ENCODE measurements around the gene FOLH1.
"Not testable (repeated sequence)": the region's sequence is repeated elsewhere in the genome, so short reads cannot be mapped to it uniquely, and the experiment has no call there.

FOLH1 gene

DNA sequence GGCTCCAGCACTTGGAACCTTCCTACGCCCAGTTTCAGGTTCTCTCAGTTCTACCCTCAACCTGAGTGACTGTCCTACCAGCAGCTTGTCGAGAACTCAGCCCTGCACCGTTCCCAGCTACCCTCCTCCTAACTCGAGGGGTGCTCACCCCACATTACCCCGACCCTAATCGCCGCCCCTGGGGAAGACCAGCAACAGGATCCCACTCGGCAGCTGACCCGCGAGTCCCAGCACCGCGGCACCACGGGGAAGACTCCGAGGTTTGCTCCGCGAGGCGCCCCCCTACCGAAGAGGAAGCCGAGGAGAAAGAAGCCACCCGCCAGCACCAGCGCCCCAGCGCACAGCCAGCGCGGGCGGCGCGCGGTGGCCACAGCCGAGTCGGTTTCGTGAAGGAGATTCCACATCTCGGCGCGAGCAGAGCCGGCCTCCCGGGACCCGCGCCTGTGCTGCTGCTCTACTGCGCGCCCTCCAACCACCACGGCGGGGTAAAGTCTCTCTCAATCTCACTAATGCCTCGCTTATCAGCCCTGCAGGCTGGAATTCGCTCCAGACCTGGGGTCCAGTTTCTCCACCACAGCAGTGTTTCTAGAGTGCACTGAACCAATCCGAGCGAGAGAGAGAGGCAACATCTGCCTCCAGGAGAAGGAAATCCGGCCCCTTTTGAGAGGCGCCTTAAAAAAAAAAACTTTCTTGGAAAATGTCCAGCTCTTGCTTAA is at the start of gene FOLH1:
Gene FOLH1 (minus strand): TSS at position 597 of the 716 bp plus-strand sequence. CDS start 193 bp downstream, at position 404.
- Mint-ChIP-seq H3K4me1 (no peaks in the 10 kb centered on the region), H3K9me3 (no peaks in the 10 kb centered on the region), H3K4me3 (no peak within 1 kb of the TSS), H3K27ac (no peak within 1 kb of the TSS), H3K27me3 (peaks cover 8% of the 10 kb centered on the region), H3K36me3 (no peaks in the 10 kb centered on the region)
- DNase-seq = no peak
- CTCF ChIA-PET = no interaction called here

- H3K9me3 Mint-ChIP-seq, DNase-seq, H3K4me3 Mint-ChIP-seq, H3K27ac Mint-ChIP-seq, H3K36me3 Mint-ChIP-seq, H3K27me3 Mint-ChIP-seq, CTCF ChIA-PET, H3K4me1 Mint-ChIP-seq: not testable (repeated sequence)
Observed at GRCh38 chr11:49255148-49255547, 46.7 kb upstream of the FOLH1 start.

GRCh38 chr11:49251212-49251611 is 42.8 kb upstream of the FOLH1 start:
- H3K9me3 Mint-ChIP-seq, DNase-seq, H3K4me1 Mint-ChIP-seq, H3K27me3 Mint-ChIP-seq, H3K36me3 Mint-ChIP-seq, CTCF ChIA-PET, H3K4me3 Mint-ChIP-seq, H3K27ac Mint-ChIP-seq: not testable (repeated sequence)

DNA sequence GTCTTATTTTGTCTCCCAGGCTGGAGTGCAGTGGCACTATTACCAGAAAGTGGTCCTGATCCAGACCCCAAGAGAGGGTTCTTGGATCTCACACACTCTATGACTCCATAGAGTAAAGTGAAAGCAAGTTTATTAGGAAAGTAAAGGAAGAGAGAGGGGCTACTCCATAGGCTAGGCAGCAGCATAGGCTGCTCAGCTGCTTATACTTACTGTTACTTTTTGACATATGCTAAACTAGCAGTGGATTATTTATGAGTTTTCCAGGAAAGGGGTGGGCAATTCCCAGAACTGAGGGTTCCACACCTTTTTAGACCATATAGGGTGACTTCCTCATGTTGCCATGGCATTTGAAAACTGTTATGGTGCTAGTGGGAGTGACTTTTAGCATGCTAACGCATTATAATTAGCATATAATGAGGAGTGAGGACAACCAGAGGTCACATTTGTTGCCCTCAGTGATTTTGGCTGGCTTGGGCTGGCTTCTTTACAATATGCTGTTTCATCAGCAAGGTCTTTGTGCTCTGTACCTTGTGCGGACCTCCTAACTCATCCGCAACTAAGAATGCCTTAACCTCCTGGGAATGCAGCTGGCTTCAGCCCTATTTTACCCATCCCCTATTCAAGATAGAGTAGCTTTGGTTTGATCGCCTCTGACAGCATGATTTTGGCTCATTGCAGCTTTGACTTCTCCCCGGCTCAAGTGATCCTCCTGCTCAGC is 42.2 kb upstream of the FOLH1 start:
- H3K27me3 Mint-ChIP-seq, CTCF ChIA-PET, H3K4me1 Mint-ChIP-seq, H3K4me3 Mint-ChIP-seq, H3K9me3 Mint-ChIP-seq, DNase-seq, H3K27ac Mint-ChIP-seq, H3K36me3 Mint-ChIP-seq: not testable (repeated sequence)

DNA sequence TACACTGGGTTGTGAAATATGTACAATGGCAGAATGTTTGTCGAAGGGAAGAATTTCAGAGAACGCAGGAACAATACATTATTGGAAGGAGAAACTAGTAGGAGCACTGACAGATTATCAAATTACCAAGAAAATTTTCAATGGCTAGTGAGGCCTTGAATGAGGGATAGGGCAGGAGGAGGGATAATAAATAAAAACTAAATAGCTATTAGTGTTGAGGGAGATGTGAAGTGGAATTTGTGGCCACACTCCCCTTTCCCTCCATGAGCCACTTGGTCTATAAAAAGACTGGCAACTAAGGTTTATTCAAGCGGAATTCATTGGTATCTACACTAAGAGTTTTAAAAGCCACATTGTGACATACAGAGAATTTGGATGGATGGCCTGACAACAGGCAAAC is 41.0 kb upstream of the FOLH1 start:
- H3K4me3 Mint-ChIP-seq, H3K9me3 Mint-ChIP-seq, H3K27ac Mint-ChIP-seq, H3K27me3 Mint-ChIP-seq, DNase-seq, CTCF ChIA-PET, H3K36me3 Mint-ChIP-seq, H3K4me1 Mint-ChIP-seq: not testable (repeated sequence)

DNA sequence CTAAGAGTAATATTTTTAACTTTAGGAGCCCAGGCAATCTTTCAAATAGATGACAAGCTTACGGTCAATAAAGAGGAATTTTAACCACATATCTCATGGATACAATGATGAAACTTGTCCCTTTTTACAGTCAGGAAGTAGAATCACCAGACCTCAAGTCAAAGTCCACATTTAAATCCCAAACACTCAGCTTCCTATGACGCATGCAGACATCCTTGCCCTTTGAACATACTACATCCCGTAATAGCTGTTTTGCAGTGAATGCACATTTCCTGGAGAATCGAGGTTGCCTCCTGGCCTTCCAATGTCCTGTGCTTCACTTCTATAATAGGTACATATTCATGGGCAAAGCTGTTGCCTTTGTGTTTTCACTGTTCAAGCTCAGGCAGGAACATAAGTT is 25.3 kb upstream of the FOLH1 start:
- H3K27ac Mint-ChIP-seq, H3K9me3 Mint-ChIP-seq, H3K4me1 Mint-ChIP-seq, H3K4me3 Mint-ChIP-seq, DNase-seq, H3K27me3 Mint-ChIP-seq, CTCF ChIA-PET, H3K36me3 Mint-ChIP-seq: not testable (repeated sequence)

DNA sequence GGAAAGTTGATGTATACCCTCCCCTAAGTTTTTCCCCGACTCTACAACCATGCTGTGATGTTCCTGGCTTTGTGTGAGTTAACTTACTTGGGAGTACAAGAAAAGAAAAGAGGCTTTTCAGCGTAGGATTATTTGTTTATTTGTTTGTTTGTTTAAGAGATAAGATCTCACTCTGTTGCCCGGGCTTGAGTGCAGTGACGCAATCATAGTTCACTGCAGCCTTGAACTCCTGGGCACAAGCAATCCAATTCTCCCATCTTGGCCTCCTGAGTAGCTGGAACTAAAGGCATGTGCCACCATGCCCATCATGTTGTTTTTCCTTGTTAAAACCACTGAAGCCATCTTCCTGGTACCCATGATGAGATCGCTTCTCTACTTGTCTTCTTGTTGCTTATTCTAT is 24.6 kb upstream of the FOLH1 start:
- H3K27me3 Mint-ChIP-seq, H3K27ac Mint-ChIP-seq, H3K4me1 Mint-ChIP-seq, H3K9me3 Mint-ChIP-seq, CTCF ChIA-PET, H3K4me3 Mint-ChIP-seq, DNase-seq, H3K36me3 Mint-ChIP-seq: not testable (repeated sequence)

- CTCF ChIA-PET, DNase-seq, H3K9me3 Mint-ChIP-seq, H3K36me3 Mint-ChIP-seq, H3K27me3 Mint-ChIP-seq, H3K4me3 Mint-ChIP-seq, H3K27ac Mint-ChIP-seq, H3K4me1 Mint-ChIP-seq: not testable (repeated sequence)
Observed at GRCh38 chr11:49231725-49232124, 23.3 kb upstream of the FOLH1 start.

GRCh38 chr11:49230534-49230933 is 22.1 kb upstream of the FOLH1 start:
- H3K9me3 Mint-ChIP-seq, H3K4me3 Mint-ChIP-seq, H3K4me1 Mint-ChIP-seq, CTCF ChIA-PET, H3K27ac Mint-ChIP-seq, H3K27me3 Mint-ChIP-seq, H3K36me3 Mint-ChIP-seq, DNase-seq: not testable (repeated sequence)

GRCh38 chr11:49230001-49230400 is 21.6 kb upstream of the FOLH1 start:
- H3K27ac Mint-ChIP-seq, H3K27me3 Mint-ChIP-seq, H3K36me3 Mint-ChIP-seq, DNase-seq, H3K4me1 Mint-ChIP-seq, H3K9me3 Mint-ChIP-seq, CTCF ChIA-PET, H3K4me3 Mint-ChIP-seq: not testable (repeated sequence)

DNA sequence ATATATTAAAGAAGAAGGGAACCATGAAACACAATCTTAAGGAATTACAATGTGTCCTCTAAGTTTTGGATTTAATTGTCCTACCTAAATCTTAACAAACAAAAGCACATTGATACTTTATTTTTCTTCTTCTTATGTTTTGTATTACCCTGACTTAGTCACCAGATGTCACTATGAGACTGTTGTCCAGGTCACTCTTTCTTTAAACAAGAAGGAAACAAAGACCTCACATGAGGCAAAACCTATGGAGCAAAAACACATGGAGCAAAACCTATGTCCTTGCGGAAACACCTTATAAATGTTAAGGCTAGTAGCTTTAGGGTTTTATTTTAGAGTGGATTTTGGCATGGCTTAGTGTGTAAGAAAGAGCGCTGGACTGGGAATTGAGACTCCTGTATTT is 20.7 kb upstream of the FOLH1 start:
- H3K4me3 Mint-ChIP-seq, DNase-seq, H3K4me1 Mint-ChIP-seq, H3K36me3 Mint-ChIP-seq, H3K9me3 Mint-ChIP-seq, H3K27me3 Mint-ChIP-seq, H3K27ac Mint-ChIP-seq, CTCF ChIA-PET: not testable (repeated sequence)

DNA sequence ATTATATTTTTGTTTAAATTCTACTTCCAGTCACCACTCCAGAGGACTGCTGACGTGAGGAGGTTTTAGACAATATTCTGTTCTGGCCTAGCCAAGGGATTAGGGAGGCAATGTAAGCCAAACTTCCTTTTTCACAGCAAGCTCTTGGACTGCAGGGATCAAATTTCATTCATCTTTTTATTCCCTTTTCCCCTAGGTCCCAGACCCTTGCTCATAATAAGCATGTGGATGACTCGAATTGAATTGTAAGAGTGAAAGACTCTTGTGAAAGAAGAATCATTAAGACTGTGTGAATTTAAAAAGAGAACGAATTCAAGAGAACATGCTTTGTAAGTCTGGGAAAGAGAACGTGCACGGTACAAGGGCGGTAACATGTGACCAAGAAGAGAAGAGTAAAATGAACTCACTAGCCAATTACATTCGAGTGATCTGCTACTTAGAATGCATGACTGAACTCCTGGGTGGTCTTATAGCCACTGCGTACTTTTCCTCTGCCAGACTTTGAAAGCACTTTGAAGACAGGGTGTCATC is 16.9 kb upstream of the FOLH1 start:
- H3K36me3 Mint-ChIP-seq, H3K27me3 Mint-ChIP-seq, H3K27ac Mint-ChIP-seq, H3K4me3 Mint-ChIP-seq, H3K9me3 Mint-ChIP-seq, CTCF ChIA-PET, H3K4me1 Mint-ChIP-seq, DNase-seq: not testable (repeated sequence)

DNA sequence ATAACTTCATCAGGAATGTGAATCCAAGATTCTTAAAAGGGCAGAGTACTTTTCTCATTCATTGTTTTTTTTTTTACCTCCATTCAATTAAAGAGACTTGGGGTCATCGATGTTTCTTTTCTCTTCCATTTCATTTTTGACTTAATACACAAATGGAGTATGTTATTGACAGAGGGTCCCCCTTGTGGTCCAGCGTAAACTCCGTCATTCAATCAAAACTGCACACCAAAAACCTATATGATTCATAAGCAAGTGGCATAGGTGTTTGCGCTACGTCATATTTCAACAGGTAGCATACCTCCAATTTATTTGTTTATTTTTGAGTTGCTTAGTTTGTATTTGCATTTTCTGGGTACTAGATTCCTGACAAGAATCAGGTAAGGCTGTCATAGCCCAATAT is 12.7 kb upstream of the FOLH1 start:
- CTCF ChIA-PET = no interaction called here
- no peak for DNase-seq
- Mint-ChIP-seq H3K4me1 (no peaks in the 10 kb centered on the region), H3K4me3 (no peak overlapping the region), H3K27ac (no peak overlapping the region), H3K9me3 (no peaks in the 10 kb centered on the region), H3K36me3 (no peaks in the 10 kb centered on the region), H3K27me3 (no peaks in the 10 kb centered on the region)

- H3K36me3 Mint-ChIP-seq = no peaks in the 10 kb centered on the region
- no peaks in the 10 kb centered on the region for H3K4me1 Mint-ChIP-seq
- no peak overlapping the region for H3K4me3 Mint-ChIP-seq
- no peak overlapping the region for H3K27ac Mint-ChIP-seq
- CTCF ChIA-PET = no interaction called here
- H3K27me3 Mint-ChIP-seq = peaks cover 4% of the 10 kb centered on the region
- H3K9me3 Mint-ChIP-seq = no peaks in the 10 kb centered on the region
- no peak for DNase-seq
Observed at GRCh38 chr11:49213026-49213560, 4.7 kb upstream of the FOLH1 start.

DNA sequence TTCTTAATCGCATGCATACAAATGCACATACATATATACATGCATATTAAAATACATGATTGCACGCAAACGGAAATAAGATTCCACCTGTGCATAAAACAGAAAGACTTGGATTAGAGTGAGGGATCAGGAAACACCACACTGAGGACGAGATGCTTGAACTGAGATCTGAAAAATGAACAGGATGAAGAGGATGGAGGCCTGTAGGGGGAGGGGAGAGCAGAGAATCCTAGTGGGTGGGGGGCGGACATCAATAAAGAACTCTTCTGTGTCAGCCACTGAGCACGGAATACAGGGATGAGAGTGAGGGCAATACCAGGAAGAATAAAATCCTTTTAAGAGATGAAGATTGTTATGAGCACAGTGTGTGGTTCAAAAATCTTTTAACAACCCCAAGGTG is 1.4 kb downstream of the FOLH1 start:
- H3K9me3 Mint-ChIP-seq, H3K4me3 Mint-ChIP-seq, H3K27ac Mint-ChIP-seq, DNase-seq, H3K4me1 Mint-ChIP-seq, H3K27me3 Mint-ChIP-seq, H3K36me3 Mint-ChIP-seq, CTCF ChIA-PET: not testable (repeated sequence)

All from activated naive CD4-positive, alpha-beta T cell treated with anti-CD3 and anti-CD28 coated beads, Interleukin-2, amount 10 ng/mL, durations not matched to agents 7 days and 5 days (primary cell).